GM12874 (cell line): ENCODE results near the gene PF4V1.

Source experiments
- TF ChIP-seq, protein P1 (sequence below): IDR thresholded peaks from 2 replicates; pipeline ENCODE4 v1.5.1; 2011; ENCODE audit warnings: low read depth, mild to moderate bottlenecking, control low read depth, low read length, moderate library complexity; ENCODE audit not compliant: insufficient read depth

Gene PF4V1

DNA sequence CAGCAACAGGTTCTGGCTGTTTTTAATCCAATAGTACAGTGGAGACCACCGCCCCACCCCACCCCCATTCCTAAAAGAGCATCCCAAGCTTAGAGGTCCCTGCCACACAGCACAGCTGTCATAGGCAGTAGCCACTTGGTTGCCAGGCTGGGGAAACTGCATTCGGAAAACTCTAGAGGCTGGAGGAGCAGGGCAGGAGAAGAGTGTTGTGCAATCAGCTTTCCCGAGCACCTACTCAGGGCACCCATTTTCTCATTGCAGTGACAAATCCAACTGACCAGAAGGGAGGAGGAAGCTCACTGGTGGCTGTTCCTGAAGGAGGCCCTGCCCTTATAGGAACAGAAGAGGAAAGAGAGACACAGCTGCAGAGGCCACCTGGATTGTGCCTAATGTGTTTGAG, 17.2 kb downstream of the PF4V1 start:
- TF ChIP-seq, protein P1, sequence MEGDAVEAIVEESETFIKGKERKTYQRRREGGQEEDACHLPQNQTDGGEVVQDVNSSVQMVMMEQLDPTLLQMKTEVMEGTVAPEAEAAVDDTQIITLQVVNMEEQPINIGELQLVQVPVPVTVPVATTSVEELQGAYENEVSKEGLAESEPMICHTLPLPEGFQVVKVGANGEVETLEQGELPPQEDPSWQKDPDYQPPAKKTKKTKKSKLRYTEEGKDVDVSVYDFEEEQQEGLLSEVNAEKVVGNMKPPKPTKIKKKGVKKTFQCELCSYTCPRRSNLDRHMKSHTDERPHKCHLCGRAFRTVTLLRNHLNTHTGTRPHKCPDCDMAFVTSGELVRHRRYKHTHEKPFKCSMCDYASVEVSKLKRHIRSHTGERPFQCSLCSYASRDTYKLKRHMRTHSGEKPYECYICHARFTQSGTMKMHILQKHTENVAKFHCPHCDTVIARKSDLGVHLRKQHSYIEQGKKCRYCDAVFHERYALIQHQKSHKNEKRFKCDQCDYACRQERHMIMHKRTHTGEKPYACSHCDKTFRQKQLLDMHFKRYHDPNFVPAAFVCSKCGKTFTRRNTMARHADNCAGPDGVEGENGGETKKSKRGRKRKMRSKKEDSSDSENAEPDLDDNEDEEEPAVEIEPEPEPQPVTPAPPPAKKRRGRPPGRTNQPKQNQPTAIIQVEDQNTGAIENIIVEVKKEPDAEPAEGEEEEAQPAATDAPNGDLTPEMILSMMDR: no peak

DNA sequence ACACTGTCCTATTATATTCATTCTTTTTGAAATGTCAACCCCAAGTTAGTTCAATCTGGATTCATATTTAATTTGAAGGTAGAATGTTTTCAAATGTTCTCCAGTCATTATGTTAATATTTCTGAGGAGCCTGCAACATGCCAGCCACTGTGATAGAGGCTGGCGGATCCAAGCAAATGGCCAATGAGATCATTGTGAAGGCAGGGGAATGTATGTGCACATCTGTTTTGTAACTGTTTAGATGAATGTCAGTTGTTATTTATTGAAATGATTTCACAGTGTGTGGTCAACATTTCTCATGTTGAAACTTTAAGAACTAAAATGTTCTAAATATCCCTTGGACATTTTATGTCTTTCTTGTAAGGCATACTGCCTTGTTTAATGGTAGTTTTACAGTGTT, 17.7 kb downstream of the PF4V1 start:
- TF ChIP-seq, protein P1: no peak

- TF ChIP-seq, protein P1: no peak
These were observed 18.6 kb downstream of the PF4V1 start for GRCh38 chr4:73871511-73872310.

DNA sequence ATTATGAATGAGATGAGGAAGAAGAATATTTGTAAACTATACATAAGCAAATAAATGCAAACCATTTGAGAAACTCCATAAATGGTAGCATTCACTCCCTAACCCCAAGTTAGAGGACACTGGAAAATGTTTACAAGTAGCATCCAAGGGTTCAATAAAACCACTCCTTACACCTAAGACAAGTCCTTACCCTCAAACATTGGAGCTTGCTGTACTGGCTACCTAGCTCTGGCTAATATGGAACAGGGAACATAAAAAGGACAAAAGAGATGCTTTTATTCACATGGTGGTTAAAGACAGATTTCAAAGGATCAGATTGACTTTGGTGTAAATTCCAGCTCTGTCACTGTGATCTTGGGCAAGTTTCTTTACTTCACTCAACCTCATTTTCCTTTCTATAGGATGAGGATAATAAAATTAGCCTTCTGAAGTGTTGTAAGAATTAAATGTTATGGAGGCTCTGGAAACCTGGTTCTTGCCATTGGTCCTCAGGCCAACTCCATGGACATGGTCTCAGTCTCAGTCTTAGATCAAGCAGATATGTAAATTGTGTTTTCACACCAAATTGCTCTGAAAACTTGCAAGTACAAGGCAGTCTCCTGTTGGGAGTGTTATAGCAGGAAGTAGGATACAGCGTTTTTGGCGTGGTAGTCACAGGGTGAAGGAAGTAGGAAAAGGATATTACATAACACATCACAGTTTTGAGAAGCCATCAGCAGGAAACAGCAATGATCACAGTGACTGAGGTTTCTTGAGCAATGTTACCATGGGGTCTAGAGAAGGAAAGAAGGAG, 19.4 kb downstream of the PF4V1 start:
- TF ChIP-seq, protein P1: no peak

GRCh38 chr4:73874386-73874785, 21.3 kb downstream of the PF4V1 start:
- TF ChIP-seq, protein P1: no peak

- TF ChIP-seq, protein P1: no peak
These were observed 22.3 kb downstream of the PF4V1 start for GRCh38 chr4:73875401-73875800.

DNA sequence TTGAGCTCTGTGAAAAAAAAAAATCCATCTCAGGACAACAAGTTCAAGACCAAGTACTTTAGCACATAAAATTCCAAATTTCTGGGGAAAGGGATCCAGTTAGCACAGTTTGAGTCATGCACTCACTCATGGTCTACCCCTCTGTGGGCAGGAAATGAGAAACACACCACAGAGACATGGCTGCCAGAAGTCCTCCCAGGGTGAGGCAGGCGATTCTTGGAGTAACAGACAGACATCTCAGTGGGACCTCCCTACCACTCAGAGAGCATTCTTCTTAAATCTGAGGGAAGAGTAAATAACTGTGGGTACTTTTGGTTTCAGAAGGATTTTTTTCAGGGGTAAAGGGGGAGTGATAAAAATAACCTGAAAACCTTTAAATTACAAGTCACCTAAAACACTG, 30.2 kb downstream of the PF4V1 start:
- TF ChIP-seq, protein P1: no peak
